Bronchial epithelial cell (primary cell): ENCODE results near the gene PARPBP. TPM values are rescaled to one million over a fixed set of nuclear protein-coding genes. Genes with fewer than 3 reads are reported as not detected.

ENCODE experiments used
- DNase-seq: peaks from one replicate; pipeline ENCODE4 v3.0.0-alpha.2; 2010; ENCODE audit warnings: low read depth
- FAIRE-seq: peaks from 2 replicates; lab custom pipeline; 2011; peaks lifted over from hg19 to GRCh38; lab: Jason Lieb, UNC
- H3K27me3 ChIP-seq: 2 replicates; pipeline ENCODE4 v1.5.1; 2011; ENCODE audit warnings: low read length; ENCODE audit not compliant: control insufficient read depth, insufficient read depth
- H3K36me3 ChIP-seq: 2 replicates; pipeline ENCODE4 v1.5.1; 2011; ENCODE audit warnings: low read length; ENCODE audit not compliant: control insufficient read depth, insufficient read depth
- H3K4me3 ChIP-seq: 2 replicates; pipeline ENCODE4 v1.5.1; 2011; ENCODE audit warnings: mild to moderate bottlenecking, low read depth, low read length, control low read depth
- total RNA-seq: library from RNA; depleted of rRNA; stranded (reverse); fragments of >200 nt; gene quantifications from 2 replicates; pipeline ENCODE4 v1.2.1, GENCODE V29; 2014
- TF ChIP-seq, protein P1 (sequence below): IDR thresholded peaks from 2 replicates; pipeline ENCODE4 v1.5.1; 2011; ENCODE audit warnings: mild to moderate bottlenecking, moderate library complexity, low read length, control low read depth, inconsistent platforms; ENCODE audit not compliant: insufficient read depth, severe bottlenecking

PARPBP gene
- total RNA-seq, 1 donor from 2014 or later, result 1.8 TPM

DNA sequence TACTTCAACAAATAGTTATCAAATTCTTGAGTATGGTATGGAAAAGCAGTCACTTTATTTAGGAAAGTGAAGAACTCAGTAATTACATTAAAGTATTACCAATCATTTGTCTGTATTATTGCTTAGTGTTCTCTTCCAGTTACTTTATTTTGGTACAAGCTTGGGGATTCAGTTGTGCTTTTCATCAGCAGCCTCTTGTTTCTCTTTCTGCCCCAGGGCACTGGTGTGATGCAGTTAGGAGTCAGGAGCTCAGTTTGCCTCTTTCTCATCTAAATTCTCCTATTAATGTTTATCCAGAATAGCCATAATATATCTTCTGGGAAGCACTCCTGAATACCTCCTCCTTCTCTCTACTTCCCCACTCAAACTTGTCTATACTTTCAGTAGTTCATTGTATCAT lies 52.0 kb downstream of the PARPBP start:
- TF ChIP-seq, protein P1, sequence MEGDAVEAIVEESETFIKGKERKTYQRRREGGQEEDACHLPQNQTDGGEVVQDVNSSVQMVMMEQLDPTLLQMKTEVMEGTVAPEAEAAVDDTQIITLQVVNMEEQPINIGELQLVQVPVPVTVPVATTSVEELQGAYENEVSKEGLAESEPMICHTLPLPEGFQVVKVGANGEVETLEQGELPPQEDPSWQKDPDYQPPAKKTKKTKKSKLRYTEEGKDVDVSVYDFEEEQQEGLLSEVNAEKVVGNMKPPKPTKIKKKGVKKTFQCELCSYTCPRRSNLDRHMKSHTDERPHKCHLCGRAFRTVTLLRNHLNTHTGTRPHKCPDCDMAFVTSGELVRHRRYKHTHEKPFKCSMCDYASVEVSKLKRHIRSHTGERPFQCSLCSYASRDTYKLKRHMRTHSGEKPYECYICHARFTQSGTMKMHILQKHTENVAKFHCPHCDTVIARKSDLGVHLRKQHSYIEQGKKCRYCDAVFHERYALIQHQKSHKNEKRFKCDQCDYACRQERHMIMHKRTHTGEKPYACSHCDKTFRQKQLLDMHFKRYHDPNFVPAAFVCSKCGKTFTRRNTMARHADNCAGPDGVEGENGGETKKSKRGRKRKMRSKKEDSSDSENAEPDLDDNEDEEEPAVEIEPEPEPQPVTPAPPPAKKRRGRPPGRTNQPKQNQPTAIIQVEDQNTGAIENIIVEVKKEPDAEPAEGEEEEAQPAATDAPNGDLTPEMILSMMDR, result no peak
- DNase-seq, result no peak
- FAIRE-seq, result no peak
- H3K27me3 ChIP-seq, result no peaks in the 10 kb centered on the region
- no peak overlapping the region for H3K4me3 ChIP-seq
- no peaks in the 10 kb centered on the region for H3K36me3 ChIP-seq

DNA sequence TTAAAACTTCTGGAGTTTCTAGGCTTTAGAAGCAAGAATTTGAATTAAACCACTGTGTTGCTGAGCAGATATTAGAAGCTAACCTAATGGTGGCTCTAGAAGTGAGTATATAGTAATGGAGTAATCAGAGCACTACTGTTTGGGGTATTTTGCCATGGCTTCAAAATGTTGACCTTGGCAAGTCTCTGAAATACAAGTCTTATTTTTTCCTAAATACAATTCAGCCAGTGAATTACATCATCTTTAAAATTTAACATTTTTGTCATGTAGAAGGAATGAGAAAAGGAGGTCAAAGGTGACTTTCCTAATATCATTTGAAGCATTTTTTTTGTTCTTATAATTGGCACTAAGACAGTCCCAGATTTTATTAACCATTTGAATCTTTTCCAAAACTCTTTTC lies 52.5 kb downstream of the PARPBP start:
- TF ChIP-seq, protein P1, result no peak
- no peak for FAIRE-seq

DNA sequence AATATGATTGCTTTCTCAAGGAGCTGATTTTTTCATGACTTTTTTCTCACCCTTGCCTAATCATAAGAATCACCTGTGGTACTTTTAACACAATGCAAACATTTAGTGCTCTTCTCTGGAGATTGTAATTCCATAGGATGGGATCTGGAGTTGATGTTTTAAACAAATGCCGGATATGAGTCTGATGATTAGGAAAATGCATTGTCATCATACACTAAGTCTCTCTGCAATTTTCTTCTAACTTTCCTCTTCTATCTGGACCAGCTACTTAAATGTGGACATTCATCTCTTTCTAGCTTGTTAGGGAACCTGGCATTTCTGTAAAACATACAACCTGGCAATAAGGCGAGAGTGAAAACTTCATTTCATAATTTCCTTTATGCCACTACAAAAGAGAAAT lies 54.1 kb downstream of the PARPBP start:
- no peaks in the 10 kb centered on the region for H3K36me3 ChIP-seq

More for the DNA sequence above, 52.5 kb downstream of the PARPBP start:
- DNase-seq, result no peak
- H3K4me3 ChIP-seq, result no peak overlapping the region
- H3K36me3 ChIP-seq, result no peaks in the 10 kb centered on the region
- no peaks in the 10 kb centered on the region for H3K27me3 ChIP-seq

DNA sequence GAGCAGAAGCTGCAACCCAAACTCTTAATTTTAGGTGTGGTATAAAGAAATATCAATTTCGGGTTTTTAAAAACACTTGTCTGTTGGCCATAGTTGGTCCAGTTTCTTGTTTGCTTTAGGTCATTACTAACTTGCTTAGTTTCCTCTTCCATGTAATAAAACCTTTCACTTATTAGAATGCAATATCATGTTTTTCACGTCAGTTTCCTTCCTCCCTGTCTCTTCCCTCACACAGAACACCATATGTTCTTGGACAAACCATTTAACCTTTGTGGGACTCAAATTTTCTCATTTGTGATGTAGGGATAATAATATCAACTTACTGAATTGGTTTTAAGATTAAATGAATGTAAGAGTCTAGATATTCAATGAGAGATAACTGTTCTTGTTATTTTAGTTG lies 54.8 kb downstream of the PARPBP start:
- FAIRE-seq (no peak), DNase-seq (no peak)
- Histone ChIP-seq H3K36me3 (no peaks in the 10 kb centered on the region), H3K4me3 (no peak overlapping the region), H3K27me3 (no peaks in the 10 kb centered on the region)
- TF ChIP-seq, protein P1, result no peak

More for the DNA sequence above, 54.1 kb downstream of the PARPBP start:
- FAIRE-seq, result no peak
- Histone ChIP-seq H3K4me3 (no peak overlapping the region), H3K27me3 (no peaks in the 10 kb centered on the region)
- no peak for DNase-seq
- TF ChIP-seq, protein P1, result no peak

DNA sequence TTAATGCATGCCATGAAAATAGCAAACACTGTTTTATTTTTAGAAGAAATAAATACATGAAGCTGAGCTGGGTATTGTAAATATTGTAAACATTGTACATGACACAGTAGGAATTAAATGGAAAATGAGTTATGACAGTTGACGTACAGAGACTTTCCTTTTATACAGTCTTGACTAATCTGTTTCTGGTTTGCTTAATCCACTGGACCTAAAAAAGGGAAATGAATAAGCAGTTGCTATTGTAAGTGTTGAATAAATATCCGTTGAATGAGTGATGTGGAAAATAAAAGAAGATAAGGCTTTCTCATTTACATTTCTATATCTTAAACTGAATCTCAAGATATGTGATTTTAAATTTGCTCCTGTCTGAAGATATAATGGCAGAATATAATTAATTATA lies 62.7 kb downstream of the PARPBP start:
- FAIRE-seq, result no peak
- TF ChIP-seq, protein P1, result no peak
- Histone ChIP-seq H3K36me3 (no peaks in the 10 kb centered on the region), H3K27me3 (no peaks in the 10 kb centered on the region), H3K4me3 (no peak overlapping the region)
- peak; percentile 28 for DNase-seq

DNA sequence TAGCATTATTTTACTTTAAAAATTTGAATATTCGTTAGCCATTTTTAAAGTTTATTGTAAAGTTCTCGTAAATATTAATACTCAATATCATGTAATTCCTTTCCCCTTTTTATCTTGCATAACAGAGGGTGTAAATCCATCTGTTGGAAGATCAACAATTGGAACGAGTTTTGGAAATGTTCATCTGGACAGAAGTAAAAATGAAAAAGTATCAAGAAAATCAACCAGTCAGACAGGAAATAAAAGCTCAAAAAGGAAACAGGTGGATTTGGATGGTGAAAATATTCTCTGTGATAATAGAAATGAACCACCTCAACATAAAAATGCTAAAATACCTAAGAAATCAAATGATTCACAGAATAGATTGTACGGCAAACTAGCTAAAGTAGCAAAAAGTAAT lies 75.8 kb downstream of the PARPBP start:
- DNase-seq (no peak), FAIRE-seq (no peak)
- TF ChIP-seq, protein P1, result no peak
- H3K27me3 ChIP-seq, result no peaks in the 10 kb centered on the region
- no peak overlapping the region for H3K4me3 ChIP-seq
- H3K36me3 ChIP-seq, result no peaks in the 10 kb centered on the region
